Activated gamma-delta T cell (primary cell): ENCODE measurements around the gene SPNS3.

Experiments used
- DNase-seq: peaks from one replicate; lab custom pipeline; 2025; lab: John Stamatoyannopoulos, UW

Gene SPNS3

DNA sequence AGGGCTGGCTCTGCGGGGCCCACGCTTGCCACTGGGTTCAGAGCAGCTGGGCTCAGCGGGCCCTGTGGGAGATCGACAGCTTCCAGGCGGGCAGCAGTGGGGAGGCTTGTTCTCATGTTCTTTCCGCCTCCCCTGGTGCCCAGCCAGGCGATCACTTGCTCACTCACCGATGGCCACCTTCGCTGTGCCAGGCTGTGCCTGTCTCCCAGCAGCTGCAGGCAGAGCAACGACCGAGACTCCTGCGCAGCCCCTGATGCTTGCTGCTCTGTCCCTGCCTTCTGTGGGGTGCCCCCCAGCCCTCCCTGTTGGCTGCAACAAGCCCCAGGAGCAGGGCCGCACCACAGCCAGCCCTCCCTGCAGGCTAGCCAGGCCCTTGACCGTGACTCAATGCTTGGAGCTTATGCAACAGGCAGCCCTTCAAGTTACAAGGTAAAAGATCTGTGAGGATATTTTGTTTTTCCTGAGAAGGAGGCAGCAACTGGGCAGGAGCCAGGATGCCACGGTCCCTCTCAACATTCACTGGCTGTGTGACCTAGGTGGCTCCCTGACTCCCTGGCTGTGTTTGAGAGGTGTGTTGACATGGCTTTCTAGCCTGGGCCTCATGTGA is 55.4 kb downstream of the SPNS3 start:
- no peak for DNase-seq

DNA sequence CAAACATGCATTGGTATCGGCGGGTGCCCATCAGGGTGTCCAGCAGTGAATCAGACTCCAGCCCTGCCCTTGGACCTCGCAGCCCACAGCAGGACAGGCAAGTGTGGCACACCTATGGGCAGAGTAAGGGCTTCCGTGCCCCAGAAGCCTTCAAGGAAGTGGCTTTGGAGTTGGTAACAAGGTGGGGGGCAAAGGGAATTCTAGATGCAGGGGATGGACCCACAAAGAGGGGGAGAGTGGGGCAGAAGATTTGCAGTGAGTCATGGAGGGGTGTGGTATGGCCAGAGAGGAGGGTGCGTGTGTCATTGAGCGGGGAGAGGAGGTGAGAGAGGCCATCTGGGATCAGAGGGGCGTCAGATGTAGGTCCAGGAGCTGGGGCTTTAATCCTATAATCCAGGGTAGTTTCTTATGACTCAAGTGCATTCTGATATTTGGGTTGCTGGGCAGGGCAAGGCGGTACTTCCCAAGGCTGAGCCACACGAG is 56.4 kb downstream of the SPNS3 start:
- no peak for DNase-seq

DNA sequence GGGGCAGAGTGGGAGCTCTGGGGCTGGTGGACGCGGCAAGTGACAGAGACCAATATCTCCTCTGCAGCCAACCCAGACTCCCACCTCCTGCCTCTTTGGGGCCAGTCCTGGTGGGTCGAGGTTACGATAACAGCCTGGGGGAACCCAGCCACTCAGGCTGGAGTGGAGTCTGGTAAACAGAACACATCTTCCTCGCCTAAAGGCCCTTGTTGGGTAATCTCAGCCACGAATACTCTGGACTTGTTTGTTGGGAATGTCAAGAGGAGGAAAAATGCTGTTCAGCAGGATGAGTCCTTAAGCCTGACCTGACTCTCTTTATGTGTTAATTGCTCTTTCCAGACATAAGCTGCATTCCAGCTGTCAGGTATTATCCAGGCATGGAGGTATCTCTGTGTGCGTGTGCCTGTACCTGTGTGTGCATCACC is 56.9 kb downstream of the SPNS3 start:
- DNase-seq: no peak

DNA sequence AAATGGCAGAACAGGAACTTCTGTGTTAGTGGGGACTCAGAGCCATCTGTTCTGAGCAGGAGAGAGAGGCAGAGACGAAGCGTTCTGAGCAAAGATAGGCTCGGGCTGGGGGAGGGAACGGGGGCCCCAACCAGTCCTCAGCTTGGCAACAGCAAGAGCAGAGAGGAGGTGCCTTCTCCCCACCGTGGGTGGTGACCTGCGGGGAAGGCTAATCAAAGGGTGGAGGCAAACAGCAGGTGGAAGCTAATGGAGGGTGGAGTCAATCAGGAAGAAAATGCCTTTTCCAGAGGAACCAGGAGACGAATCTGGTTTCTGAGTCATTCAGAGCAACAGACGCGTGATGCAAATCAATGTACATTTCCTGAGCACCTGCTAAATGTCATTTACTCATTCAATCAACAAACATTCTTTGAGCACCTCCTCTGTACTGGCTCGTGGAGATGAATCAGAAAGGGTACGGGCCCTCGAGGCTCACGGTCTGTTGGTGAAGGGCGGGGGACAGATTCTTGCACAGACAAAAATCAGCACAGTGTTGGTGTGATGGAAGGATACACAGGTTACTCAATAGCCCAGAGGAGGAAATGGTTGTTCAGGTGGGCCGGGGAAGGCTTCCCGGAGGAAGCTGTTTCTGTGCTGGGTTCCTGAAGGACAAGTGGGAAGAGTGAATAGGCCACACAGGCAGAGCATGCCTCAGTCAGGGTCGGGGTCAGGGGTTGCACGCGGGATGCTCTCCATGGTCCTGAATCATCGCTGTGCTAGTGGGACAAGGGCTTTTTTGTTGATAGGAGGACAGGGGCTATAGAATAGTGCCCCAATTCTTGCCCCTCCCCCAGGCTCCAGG is 59.2 kb downstream of the SPNS3 start:
- no peak for DNase-seq

DNA sequence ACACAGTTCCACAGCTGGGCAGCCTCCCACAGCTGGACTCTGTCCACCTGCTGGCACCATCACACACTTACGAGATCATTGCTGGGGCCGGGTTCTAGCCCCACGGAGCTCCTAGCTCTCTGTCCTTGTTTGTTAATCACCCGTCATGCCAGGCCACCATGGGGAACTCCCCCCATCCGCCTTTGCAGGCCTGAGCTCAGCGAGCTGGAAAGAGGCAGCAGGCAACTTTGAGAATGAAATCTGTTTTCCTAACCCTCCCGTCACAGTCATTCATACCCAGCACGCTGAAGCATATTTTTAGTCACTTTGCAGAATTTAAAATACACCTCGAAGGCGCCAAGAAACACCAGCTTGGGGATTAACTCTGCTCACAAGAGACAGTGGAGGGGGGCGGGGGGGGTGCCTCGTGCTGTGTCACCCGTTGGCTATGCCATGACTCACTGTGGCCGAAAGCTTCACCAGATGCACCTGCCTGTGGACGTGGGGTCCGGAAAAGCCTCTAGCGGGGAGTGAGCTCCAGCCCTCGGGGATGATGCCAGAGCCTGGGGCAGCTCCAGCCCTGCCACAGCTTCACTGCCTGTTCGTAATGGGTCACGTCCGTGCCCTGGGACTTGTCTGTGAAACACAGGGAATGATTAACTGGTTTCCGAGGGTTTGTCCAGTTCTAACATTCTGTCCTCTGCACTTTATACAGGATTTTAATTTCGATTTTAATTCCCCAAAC is 63.5 kb downstream of the SPNS3 start:
- no peak for DNase-seq

DNA sequence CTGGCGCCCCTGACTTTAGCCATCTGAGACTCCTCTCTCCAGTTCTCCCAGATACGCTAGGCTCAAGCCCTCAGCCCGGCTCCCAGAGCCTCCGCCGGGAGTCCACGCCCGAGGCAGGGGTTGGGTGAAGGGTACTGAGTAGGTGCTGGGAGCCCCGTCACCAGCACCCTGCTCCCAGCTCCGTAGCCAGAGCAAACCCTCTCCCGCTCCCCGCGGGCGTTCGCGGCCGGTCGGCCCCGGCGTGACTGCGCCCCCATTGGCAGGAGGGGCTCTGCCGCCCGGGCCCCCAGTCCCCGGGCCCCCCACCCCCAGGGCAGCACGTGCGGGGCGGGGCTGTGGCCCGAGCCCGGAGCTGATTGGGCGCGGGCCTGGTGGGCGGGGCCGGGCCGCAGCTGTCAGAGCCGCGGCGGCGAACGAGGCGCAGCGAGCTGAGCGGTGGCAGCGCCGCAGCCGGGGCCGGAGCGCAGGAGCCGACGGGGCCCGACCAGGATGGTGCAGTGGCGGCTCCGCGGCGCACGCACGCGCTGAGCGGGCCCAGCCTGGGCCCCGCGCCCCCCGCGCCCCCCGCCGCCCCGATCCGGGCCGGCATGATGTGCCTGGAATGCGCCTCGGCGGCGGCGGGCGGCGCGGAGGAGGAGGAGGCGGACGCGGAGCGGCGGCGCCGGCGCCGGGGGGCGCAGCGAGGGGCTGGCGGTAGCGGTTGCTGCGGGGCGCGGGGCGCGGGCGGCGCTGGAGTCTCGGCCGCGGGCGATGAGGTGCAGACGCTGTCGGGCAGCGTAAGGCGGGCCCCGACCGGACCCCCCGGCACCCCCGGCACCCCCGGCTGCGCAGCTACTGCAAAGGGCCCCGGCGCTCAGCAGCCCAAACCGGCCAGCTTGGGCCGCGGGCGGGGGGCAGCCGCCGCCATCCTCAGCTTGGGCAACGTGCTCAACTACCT is 65.0 kb downstream of the SPNS3 start, which contains the start of gene SPNS2:
Gene SPNS2 (plus strand): TSS at position 421 of the 937 bp plus-strand sequence. CDS start 167 bp downstream, at position 588.
- DNase-seq: peak; percentile 41

DNA sequence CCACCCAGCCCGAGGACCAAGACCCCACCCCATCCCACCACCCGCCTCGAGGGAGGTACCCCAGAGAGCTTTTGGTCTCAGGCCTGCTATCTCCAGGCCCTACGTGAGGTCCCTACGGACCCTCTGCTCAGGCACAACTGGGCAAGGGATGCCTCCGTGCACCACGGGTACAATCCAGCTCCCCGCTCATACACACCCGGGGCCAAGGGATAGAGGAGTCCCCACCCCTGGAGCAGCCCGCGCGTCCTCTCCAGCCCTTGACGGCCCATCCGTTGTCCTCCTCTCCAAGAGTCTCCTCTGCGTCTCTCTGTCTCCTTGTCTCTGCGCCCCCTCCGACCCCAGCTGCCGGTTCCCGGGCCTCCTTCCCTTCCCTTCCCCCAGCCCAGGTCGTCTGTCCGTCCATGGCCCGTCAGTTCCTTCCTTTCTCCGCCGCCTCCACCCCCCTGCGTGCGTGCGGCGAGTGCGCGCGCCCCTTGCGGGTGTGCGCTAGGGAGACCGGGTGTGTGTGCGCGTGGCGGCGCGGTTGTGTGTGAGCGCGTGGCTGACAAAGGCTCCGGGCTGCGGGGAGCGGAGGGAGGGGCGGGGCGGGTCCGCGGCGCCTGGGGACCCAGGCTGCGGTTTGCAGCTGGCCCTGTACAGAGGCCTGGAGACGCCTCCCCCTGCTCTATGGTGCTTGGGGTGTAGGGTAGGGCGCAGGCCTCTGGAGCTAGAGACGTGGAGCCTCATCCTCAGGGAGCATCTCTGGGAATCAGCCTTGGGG is 65.9 kb downstream of the SPNS3 start:
- peak; percentile 26 for DNase-seq

DNA sequence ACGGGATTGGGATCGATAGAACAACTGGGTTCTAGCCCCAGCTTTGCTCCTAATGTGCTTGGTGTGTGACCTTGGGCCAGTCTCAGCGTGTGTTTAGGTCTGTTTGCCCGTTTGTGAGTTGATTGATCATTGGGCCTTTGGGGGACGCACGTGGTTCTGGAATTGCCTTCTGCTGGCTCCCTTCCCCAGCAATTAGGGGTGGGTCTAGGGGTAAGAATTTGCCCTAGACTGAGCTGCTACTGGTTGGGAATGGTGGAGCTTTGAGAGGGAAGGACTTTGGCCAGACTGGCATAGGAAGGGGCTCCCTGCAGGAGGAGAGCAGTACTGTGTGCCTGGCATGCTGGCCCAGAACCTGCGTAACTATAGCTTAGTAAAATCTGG is 66.4 kb downstream of the SPNS3 start:
- DNase-seq: no peak

DNA sequence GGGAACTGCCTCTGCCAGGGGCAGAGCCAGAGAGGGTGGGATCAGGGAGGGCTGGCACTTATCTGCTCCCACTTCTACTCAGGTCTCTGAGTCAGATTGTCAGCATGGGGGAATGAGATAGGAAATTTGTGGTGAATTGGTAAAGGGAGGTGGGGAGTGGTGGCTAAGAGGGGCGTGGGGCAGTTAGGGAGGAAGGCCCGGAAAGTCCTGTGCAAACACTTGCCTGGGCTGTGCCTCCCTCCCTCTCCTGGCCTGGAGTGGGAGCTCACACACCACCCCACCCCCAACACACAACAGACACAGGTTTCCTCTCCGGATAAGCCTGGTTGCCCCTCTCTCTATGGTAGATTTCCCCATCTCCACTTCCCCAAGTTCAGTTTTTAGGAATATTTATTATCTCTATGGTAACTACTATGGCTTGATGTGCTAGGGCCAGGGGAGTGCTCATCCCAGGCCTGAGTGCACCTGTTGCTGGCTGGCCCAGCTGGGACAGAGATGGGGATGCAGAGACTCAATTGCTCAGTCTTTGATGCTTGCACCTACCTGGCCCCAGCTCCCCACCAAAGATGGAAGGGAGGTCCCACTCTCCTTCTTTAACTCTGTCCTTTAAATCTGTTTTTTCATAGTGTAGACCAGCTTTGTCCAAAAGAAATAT is 67.7 kb downstream of the SPNS3 start:
- no peak for DNase-seq

DNA sequence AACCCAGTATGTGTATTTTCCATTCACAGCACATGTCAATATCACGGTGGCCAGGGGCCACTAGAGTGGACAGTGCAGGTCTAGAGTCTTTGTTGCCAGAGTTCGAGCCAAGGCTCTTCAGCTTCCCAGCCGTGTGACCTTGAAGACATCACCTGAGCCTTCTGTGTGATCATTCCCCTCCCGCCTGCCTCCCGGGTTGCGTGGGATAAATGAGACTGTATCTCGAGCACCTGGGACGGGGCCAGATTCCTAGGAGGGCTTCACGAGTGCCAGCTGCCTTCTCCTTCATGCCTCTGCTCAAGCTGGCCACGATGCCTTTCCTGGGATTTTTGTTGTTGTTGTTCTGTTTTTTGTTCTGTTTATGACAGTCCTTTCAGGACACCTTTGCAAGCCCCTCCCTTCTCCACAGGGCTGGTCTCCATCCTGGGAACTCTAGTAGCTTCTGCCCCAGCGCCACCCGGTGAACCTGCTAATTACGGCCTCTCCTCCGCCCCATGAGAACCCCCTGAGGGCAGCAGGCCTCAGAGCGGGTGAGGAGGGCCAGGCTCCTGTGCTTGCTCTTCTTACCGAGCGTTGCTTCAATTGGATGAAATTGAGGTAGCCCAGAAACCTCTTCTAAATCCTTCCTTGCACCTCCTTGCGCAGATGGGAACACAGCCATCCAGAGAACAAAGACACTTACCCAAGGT is 68.9 kb downstream of the SPNS3 start:
- no peak for DNase-seq

DNA sequence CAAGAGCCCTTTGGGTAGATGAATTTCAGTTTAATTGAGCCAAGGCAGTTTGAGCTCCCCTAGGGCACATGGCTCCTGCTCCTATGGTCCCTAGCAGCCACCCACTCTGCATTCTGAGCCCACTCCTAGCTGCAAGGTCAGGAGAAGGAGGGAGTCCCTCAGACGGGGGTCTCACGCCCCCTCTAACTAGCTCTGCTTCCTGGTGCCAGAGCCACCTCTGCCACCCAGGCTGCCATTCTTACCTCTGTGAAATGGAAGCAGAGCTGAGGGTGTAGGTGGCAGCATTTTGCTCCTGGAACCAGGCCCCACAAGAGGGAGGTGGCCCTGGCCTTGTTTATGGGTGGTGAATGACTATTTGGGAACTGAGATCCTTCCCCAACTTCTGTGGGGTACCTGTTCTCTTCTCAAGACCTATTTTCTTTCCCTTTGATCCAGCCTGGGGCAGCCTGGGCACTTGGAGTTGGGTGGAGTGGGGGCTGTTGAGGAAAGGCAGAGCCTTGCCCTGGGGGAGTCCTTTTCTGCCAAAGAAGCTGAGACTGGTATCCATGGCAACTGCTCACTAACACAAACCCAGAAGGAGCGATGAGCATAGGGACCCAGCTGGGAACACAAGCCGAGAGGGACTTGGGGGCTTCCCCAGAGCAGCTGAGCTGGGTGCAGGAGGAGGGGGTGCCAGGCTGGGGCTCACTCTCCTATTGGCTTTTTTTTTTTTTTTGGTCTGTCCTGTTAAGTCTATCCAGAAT is 69.7 kb downstream of the SPNS3 start:
- DNase-seq: no peak

DNA sequence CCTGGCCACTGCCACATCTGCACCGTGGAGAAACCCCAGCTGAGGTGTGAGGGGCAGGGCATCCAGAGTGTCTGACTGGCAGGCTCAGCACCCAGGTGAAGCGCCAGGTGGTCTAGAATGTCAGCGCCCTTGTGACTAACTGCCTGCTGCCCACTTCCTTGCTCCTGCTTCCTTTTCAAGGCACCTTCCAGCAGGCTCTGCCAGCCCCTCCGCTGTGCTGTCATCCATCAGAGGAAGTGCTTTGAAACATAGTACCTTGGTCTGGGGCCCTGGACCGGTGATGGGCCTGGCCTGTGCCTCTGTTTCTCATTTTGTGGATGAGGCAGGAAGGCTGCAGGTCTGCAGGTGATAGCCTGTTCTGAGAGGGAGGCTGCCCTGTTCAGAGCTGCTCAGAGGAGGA is 70.4 kb downstream of the SPNS3 start:
- DNase-seq: no peak

DNA sequence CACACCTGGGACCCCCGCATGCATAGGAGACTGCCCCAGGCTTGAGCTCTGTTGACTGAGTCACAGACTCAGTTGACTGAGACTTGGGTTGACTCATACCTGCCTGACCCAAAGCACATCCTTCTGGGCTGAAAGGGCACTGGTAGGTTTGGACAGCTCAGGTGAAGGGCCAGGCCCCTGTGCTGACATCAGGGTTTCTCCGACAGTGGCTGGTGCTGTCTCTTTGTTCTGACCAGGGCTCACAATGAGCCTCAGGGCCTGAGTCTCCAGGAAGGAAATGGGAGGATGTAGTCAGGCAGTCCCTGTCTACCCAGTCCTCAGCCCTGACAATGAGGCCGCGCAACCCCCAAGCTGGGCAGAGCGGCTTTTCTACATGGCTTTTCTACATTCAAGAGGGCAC is 71.4 kb downstream of the SPNS3 start:
- no peak for DNase-seq

DNA sequence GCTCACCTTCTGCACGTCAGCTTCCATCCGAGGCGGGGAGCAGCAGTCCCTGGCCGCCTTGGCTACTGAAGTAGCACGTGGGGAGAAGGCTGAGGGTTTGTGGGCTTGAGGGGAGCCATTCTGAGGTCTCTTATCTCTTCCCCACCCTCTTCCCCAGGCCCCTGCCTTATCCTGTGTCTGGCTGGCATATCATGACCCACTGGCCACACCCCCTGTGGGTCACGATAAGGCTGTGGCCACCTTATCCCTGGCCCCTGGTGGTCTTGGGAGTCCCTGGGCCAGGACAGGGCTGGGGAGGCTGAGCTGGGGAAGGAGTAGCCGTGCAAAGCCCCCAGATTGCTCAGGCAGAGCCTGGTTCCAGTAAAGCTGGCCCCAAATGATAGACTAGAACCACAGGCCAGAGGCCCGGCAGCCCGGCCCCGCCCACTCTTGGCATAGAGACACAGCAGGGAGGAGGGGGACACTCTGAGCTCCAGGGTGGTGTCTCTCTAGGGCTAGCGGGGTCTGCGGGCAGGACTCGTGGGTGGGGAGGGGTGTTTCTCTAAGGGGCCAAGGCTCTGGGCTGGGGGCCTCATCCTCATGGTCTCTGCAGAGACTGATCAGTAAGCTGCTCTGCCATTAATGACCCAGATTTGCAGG is 72.6 kb downstream of the SPNS3 start:
- no peak for DNase-seq

DNA sequence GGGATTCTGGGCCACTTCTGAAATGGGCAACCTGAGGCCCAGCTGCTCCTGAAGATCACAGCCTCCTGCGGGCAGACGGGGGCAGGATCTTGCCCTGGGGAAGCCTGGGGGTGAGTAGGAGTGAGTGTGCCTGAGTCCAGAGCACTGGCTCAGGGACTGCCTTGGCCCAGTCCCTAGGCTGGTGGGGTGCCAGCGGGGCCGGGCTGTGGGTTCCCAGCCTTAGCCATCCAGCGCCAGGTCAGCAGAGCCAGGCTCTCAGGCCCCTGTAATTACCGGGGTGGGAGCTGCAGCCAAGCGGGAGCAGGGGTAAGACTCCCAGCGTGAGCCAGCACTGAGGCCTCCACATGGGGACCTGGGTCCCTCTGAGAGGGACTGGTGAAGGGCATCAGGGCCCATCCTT is 73.2 kb downstream of the SPNS3 start:
- no peak for DNase-seq

DNA sequence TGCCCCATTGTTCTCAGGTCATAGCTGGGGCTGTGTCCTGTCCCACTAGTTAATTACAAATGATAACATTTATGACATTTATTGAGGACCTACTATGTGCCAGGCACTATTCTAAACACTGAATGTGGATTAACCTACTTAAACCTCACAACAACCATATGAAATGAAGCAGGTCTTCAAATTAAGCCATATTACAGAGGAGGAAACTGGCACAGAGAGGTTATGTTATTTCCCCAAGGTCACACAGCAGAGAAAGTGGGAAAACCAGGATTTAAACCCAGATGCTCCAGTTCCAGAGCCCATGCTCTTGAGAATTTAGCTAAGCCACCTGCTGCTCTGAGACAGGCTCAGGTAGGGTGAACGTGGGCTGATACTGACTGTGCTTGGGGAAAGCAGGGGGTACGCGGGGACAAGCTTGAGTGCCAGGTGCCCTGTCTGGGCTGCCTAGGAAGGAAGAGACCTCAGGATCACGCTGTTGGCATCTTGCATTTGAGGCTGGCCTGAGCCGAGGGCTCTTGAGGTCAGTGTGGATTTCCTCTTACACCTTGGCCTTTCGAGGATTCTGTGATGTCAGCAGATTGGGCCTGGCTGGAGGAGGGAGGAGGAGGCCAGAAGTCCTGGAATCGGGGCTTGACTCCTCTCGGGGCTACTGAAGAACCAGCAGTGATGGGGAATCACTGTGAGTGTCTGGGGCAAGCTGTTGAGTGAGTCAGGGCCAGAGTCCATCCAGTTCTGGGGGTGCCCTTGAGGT is 73.8 kb downstream of the SPNS3 start:
- no peak for DNase-seq

DNA sequence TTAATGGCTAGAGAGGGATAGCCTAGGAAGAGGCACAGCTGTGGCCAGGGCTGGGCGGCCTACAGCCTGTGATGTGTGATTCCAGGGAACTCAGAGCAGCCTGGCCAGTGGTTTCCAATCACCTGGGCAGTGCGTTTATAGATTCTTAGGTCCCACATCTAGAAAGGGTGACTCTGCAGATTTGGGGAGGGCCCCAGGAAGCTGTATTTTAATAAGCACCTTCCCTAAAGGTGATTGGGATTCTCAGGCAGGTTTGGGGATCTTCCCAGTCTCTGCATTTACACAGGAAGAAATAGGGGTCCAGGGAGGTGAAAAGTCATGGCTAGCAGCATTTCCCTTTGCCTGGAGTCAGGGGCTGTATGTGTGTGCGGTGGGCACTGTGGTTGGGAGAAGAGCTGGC is 74.5 kb downstream of the SPNS3 start:
- no peak for DNase-seq

DNA sequence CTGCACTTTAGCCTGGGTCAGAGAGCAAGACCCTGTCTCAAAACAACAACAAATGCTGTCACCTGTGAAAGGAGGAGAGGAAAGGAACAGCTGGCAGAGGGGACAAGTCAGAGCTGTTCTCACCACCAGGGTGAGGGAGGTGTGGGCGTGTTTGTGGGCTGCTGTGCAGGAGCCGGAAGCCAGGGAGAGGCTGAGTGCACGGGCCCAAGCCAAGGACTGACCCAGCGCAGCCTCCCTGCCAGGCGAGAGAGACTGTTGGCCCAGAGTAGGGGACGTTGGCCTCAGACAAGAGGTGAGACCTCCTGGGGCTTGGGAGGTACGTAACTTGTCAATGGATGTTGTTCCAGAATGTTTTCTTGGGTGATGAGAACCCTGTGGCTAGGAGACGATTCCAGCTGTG is 75.7 kb downstream of the SPNS3 start:
- no peak for DNase-seq
